NCI-H2107 treated with DMSO at 0.1 percent for 48 hours (cell line): Measurements from ENCODE around the gene OR2V1.
"Not testable (repeated sequence)": the region's sequence is repeated elsewhere in the genome, so short reads cannot be mapped to it uniquely, and the experiment has no call there.

ENCODE experiments used
- DNase-seq: peaks from one replicate; lab custom pipeline; 2025; ENCODE audit not compliant: unreplicated experiment; lab: John Stamatoyannopoulos, UW

OR2V1 gene

DNA sequence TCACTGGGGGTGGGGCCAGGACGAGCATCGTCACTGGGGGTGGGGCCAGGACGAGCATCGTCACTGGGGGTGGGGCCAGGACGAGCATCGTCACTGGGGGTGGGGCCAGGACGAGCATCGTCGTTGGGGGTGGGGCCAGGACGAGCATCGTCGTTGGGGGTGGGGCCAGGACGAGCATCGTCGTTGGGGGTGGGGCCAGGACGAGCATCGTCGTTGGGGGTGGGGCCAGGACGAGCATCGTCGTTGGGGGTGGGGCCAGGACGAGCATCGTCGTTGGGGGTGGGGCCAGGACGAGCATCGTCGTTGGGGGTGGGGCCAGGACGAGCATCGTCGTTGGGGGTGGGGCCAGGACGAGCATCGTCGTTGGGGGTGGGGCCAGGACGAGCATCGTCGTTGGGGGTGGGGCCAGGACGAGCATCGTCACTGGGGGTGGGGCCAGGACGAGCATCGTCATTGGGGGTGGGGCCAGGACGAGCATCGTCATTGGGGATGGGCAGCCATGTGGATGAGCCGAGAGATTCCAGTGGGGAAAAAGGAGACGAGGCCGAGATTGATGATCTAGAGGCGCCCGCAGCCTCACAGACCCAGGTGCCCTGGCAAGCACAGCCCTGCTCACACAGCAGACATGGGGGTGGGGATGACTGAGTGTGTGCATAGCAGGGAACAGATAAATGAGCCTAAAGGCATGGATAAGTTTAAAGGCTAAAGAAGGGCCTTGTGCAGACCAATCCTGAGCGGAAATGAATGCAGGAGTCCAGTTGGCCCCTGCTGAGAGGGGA is 30.0 kb upstream of the OR2V1 start:
- not testable (repeated sequence) for DNase-seq

DNA sequence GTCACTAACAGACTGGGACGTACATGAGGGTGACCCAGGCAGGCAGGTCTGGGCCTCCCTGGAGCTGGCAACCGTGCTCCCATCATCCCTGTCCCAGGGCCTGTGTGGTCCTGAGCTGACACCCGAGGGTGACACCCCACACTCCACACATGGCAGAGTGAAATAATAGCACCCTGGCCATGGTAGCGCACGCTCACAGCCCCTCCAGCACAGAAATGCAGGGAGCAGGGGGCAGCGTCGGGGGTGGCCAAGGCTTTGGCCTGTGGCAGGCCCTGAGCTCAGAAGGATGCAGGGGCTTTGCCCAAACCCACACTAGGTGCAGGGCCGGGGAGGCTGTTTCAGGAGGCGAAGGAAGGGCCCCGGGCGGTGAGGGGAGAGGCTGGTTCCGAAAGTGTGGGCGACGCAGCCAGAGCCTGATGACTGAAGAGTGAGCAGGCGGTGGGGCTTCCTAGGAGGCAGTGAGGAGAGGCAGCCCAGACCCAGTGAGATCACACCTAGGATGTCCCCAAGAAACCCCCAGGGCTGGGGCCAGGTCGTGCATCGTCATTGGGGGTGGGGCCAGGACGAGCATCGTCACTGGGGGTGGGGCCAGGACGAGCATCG is 29.3 kb upstream of the OR2V1 start:
- DNase-seq = no peak

DNA sequence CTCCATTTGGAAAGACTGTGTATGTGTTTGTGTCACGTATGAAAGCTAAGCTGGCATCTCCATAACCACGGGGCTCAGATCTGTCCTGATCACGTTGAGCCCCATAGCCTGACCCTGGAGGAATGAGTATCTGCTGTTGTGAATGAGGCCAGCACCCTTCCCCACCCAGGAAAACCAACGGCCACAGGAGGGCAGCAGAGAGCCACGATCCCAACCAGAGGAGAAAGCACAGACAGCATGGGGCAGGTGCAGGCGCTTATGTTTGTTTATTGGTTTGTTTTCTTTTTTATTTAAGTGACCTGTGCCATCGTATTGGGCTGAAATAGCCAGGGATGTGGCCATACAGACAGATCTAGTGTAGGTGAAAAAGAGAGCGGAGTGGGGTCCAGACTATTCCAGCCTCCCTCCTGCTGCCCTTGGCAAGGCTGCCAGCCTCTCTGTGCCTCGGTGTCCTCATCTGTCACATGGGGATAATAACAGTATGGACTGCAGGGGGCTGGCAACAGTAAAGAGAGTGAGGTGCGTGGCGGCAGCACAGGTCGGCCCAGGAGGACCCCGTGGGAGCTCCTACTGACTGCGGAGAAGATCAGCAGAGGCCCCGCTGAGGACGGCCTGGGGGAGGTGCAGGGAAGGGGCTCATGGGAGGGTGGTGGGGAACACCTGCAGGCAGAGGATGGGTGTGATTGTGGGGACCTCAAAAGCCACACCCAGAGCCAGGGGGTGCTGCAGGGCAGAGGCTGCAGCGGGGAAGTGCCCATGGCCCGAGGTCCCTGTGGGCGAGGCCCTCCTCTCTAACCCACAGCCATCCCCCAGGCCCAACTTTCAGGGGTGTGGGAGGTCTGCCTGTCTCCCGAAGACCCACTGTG is 28.6 kb upstream of the OR2V1 start:
- DNase-seq = peak; percentile 43

- no peak for DNase-seq
These were observed 27.9 kb upstream of the OR2V1 start for GRCh38 chr5:181158869-181159268.

GRCh38 chr5:181156758-181157157 is 25.8 kb upstream of the OR2V1 start:
- DNase-seq = no peak

GRCh38 chr5:181153814-181154213 is 22.8 kb upstream of the OR2V1 start:
- DNase-seq = no peak

- DNase-seq = no peak
These were observed 21.4 kb upstream of the OR2V1 start for GRCh38 chr5:181152406-181152805.

DNA sequence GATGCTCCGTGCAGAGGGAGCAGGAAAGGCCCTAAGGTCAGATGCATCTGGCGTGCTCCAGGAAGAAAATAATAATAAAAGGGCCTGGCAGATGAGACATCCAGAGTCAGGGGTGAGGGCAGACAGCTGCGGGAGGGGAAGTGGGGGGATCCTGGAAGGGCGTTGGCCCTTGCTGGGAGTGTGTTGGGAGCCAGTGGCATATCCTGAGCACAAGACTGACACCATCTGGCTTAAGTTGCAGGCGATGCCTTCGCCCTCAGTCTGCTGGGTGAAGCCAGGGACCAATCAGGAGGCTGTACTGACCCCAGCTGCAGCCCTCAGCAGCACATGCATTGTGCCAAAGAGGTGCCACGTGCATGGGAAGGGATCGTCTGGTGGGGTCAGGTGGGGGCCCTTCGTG is 20.2 kb upstream of the OR2V1 start:
- no peak for DNase-seq

GRCh38 chr5:181149806-181150733 is 19.1 kb upstream of the OR2V1 start:
- no peak for DNase-seq

DNA sequence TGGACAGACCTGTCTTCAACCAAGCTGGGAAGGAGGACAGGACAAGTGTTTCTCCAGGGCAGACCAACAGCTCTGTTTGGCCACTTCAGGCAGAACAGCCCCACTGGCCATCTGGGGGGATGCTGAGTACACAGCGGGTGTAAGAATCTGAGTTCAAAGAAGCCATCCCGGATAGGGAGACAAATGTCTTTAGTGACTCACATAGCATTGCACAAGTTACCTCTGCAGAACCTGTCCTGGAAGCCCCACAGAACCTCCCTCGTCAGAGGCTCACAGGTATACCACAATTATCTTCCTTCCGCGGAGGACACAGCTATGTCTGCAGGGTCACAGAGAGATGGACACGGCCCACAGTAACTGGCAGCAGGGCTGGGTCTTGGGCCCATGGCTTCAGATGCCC is 18.4 kb upstream of the OR2V1 start:
- DNase-seq = no peak

GRCh38 chr5:181146927-181147636 is 16.1 kb upstream of the OR2V1 start, which contains the start of gene OR2V2:
Gene OR2V2, plus strand, starts transcription at chr5:181147586. Its CDS starts 7,357 bp downstream, at chr5:181154943.
- not testable (repeated sequence) for DNase-seq

DNA sequence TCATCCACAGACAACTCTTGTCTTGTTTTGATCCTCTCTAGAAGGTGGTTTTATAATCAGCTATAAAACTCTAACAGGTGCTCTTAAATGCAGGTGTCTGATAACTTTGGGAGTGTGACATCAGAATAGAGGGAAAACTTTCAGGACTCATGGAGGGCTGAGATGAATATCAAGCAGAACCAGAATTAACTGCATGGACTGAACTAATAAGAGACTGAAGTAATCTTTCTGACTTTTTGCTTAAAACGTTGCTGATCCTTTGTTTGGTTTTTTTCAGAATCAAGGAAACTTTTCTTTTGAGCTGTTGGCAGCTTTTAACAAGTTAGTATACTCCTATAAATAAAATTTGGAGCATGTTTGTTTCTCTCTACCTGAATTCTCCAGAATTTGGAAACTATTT is 14.2 kb upstream of the OR2V1 start:
- no peak for DNase-seq

- DNase-seq = no peak
These were observed 11.1 kb upstream of the OR2V1 start for GRCh38 chr5:181142054-181142453.

GRCh38 chr5:181140766-181141165 is 9.8 kb upstream of the OR2V1 start:
- DNase-seq = no peak

GRCh38 chr5:181138258-181138657 is 7.3 kb upstream of the OR2V1 start:
- no peak for DNase-seq

- DNase-seq = no peak
These were observed 5.5 kb upstream of the OR2V1 start for GRCh38 chr5:181136361-181136955.

DNA sequence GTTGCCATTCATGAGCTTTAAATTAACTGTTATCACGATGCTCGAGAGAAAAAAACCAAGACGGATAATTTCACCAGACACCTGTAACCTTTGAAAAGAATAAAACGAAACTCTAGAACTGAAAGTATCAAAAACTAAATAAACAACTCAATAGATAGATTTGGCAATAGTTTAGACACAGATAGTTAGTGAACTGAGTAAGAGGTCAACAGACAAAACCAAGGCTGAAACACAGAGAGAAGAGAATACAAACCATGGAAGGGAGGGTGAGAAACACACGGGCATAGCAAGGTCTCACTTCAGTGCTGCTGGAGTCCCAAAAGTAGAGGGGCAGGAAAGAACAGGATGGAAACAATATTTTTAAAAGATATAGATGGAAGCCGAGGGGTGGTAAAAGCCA is 3.3 kb upstream of the OR2V1 start:
- DNase-seq = no peak

DNA sequence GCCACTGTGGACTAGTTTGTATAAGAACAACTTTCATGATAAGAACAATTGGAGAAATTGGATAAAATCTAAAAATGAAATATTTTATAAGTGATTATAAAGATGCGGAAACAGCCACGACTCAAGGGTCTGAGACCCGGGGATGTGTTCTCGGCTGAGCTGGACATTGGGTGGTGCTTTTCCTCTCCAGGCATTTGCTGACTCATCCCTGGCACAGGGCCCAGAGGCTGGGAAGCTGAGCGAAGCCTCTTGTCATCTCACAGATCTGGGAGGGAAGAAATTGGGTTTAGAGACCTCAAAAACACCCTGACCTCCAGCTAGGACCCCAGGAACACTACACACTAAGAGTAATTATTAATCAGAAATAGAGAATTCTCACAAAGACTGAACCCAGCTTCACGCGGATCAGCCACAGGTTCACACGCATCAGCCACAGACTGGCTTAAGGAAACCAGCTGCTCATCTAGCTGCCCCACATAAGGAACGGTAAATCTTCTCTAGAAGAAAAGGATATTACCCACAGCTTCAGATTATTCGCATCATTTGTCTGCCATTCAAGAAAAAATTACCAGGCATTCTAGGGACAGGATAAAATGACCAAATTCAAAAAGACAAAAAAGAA is 2.8 kb upstream of the OR2V1 start:
- no peak for DNase-seq

GRCh38 chr5:181133083-181133482 is 2.1 kb upstream of the OR2V1 start:
- no peak for DNase-seq
